Upper lobe of left lung (tissue), 6 donors: Measurements from ENCODE around the gene ZBTB47. TPM values are rescaled to one million over a fixed set of nuclear protein-coding genes. Genes with fewer than 3 reads are reported as not detected.

ENCODE experiments used
- ATAC-seq, 2 donors: fragments of 200-7000 bp; cut with Tn5 transposase; one replicate each; pipeline ENCODE4 v1.9.1; 2022; ENCODE audit warnings: mild to moderate bottlenecking in 2 of 2, moderate library complexity in 2 of 2; ENCODE audit not compliant: low FRiP score in 2 of 2
- DNase-seq, 2 donors: peaks; one replicate each; pipeline ENCODE4 v3.0.0-alpha.2; 2019 to 2020
- H3K27ac ChIP-seq, 4 donors: fragments of 200-600 bp; sonication (generic); one replicate each; pipeline ENCODE4 v1.5.1; 2016 to 2019
- H3K27me3 ChIP-seq, 4 donors: fragments of 200-600 bp; sonication (generic); one replicate each; pipeline ENCODE4 v1.5.1; 2017 to 2019
- H3K36me3 ChIP-seq, 4 donors: fragments of 200-600 bp; sonication (generic); one replicate each; pipeline ENCODE4 v1.5.1; 2016 to 2019
- H3K4me1 ChIP-seq, 4 donors: fragments of 200-600 bp; sonication (generic); one replicate each; pipeline ENCODE4 v1.5.1; 2018 to 2019
- H3K4me3 ChIP-seq, 4 donors: fragments of 200-600 bp; sonication (generic); one replicate each; pipeline ENCODE4 v1.5.1; 2017 to 2019; ENCODE audit warnings: mild to moderate bottlenecking in 2 of 4, moderate library complexity in 1 of 4
- H3K9me3 ChIP-seq, 4 donors: fragments of 200-600 bp; sonication (generic); one replicate each; pipeline ENCODE4 v1.5.1; 2018 to 2019
- EP300 ChIP-seq, 4 donors: sonication (generic); formaldehyde crosslinking; IDR thresholded peaks; one replicate each; pipeline ENCODE4 v1.5.1; 2017; ENCODE audit warnings: antibody characterized with exemption in 4 of 4, control low read depth in 2 of 4
- POLR2A ChIP-seq, 4 donors: fragments of 450-650 bp; IDR thresholded peaks; one replicate each; pipeline ENCODE4 v1.5.1; 2016 to 2017; ENCODE audit warnings: antibody characterized with exemption in 4 of 4, mild to moderate bottlenecking in 2 of 4
- POLR2AphosphoS5 ChIP-seq, 2 donors: sonication (generic); formaldehyde crosslinking; IDR thresholded peaks; one replicate each; pipeline ENCODE4 v1.5.1; 2017; ENCODE audit warnings: antibody characterized with exemption in 2 of 2
- WGBS, 2 donors: methylation state at CpG; one replicate each; pipeline ENCODE4 v1.1.5; 2017 to 2018; 5-methylcytosine and 5-hydroxymethylcytosine counted together
- total RNA-seq, 6 donors: library from RNA; depleted of rRNA in 4 of 6; stranded (reverse); fragments of >200 nt in 4 of 6; gene quantifications; one replicate each; pipeline versions ENCODE4 v1.1.0 to v1.2.1, GENCODE V29; 2016 to 2021
- TF ChIP-seq, protein P1 (sequence below), 6 experiments: fragments of 450-650 bp in 4 of 6; fragments of 200-600 bp in 2 of 6; sonication (generic) in 2 of 6; IDR thresholded peaks; one replicate each; pipeline ENCODE4 v1.5.1; 2016 to 2019; ENCODE audit warnings: antibody characterized with exemption in 6 of 6
- donor health status: DM: no; HTN: no; CAD: no; lungs with moderate emphysema.
- donor health status: DM: no; HTN: yes; CAD: no; lungs with severe emphysema.

Gene ZBTB47
- total RNA-seq, 6 donors from 2014 or later, result 25.1 to 35.8 (median 29.9) TPM

DNA sequence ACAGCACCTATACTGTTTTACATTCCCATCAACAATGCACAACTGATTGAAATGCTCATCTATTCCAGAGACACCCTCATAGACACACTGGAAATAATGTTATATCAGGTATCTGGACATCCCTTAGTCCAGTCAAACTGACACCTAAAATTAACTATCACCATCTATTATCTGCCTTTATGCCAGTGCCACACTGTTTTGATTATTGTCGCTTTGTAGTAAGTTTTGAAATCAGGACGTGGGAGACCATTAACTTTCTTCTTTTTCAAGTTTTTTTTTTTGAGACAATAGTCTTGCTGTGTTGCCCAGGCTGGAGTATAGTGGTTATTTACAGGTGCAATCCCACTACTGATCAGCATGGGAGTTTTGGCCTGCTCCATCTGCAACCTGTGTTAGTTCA lies 22.4 kb downstream of the ZBTB47 start:
- Histone ChIP-seq H3K9me3 (peaks cover 0 to 3% (median 0%) of the 10 kb centered on the region in 4 donors), H3K4me3 (no peak overlapping the region), H3K4me1 (no peaks in the 10 kb centered on the region), H3K27ac (no peak overlapping the region), H3K27me3 (no peaks in the 10 kb centered on the region), H3K36me3 (no peaks in the 10 kb centered on the region)
- DNase-seq, result no peak
- TF ChIP-seq, protein P1, sequence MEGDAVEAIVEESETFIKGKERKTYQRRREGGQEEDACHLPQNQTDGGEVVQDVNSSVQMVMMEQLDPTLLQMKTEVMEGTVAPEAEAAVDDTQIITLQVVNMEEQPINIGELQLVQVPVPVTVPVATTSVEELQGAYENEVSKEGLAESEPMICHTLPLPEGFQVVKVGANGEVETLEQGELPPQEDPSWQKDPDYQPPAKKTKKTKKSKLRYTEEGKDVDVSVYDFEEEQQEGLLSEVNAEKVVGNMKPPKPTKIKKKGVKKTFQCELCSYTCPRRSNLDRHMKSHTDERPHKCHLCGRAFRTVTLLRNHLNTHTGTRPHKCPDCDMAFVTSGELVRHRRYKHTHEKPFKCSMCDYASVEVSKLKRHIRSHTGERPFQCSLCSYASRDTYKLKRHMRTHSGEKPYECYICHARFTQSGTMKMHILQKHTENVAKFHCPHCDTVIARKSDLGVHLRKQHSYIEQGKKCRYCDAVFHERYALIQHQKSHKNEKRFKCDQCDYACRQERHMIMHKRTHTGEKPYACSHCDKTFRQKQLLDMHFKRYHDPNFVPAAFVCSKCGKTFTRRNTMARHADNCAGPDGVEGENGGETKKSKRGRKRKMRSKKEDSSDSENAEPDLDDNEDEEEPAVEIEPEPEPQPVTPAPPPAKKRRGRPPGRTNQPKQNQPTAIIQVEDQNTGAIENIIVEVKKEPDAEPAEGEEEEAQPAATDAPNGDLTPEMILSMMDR (IDR thresholded peaks at IDR 0.05), result no peak
- no peak for TF ChIP-seq EP300 (IDR thresholded peaks at IDR 0.05)
- no peak for TF ChIP-seq POLR2A (IDR thresholded peaks at IDR 0.05)
- no peak for TF ChIP-seq POLR2AphosphoS5 (IDR thresholded peaks at IDR 0.05)
- WGBS, 2 donors, result 87 to 96% methylated on average over 2 of the region's 2 CpGs
- ATAC-seq, result no peak

DNA sequence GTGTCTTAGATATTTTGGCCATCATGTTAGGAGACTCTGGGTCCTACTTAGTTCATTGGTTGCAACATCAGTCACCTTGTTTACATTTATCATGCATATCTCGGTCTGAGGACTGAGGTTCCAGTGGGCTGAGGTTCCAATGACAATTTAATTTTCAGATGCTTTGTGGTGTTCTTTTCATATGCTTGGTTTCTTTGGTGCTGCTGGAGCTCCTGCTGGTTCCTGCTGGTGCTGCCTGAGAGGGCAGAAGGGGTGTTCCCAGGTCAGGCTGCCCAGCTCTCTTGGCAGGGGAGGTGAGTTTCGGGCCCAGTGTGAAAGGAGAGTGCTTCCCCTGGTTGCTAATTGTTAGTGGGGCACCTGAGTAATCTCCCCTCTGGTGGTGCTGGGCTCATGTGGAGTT lies 24.9 kb downstream of the ZBTB47 start:
- no peaks in the 10 kb centered on the region for H3K4me1 ChIP-seq
- peaks cover 0 to 3% (median 0%) of the 10 kb centered on the region in 4 donors for H3K9me3 ChIP-seq
- no peaks in the 10 kb centered on the region for H3K36me3 ChIP-seq
- no peaks in the 10 kb centered on the region for H3K27me3 ChIP-seq
- DNase-seq, result no peak
- no peak for ATAC-seq
- TF ChIP-seq POLR2AphosphoS5 (IDR thresholded peaks at IDR 0.05) (no peak), POLR2A (IDR thresholded peaks at IDR 0.05) (no peak), EP300 (IDR thresholded peaks at IDR 0.05) (no peak)
- TF ChIP-seq, protein P1 (IDR thresholded peaks at IDR 0.05), result no peak
- no peak overlapping the region for H3K27ac ChIP-seq
- H3K4me3 ChIP-seq, result no peak overlapping the region
- 83 to 89% methylated on average over 2 of the region's 2 CpGs for WGBS, 2 donors

DNA sequence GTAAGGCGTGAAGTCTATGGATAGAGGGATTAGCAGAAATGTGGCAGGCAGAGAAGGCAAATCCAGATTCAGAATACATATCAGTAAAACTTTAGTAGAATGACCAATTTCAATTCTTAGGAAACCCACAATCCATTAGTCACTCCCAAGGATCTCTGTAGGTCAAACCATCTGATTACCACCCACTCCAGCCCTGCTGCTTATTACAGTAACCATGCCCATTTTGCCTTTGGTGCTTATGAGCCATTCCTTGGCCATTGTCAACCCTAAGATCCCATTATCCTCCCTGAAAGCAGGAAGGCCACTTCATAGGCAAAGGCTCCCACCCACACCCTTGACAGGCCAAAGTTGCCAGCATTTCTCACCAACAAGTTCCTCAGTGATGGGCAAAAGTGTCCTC lies 26.8 kb downstream of the ZBTB47 start:
- ATAC-seq, result no peak
- TF ChIP-seq, protein P1 (IDR thresholded peaks at IDR 0.05), result no peak
- no peak for TF ChIP-seq EP300 (IDR thresholded peaks at IDR 0.05)
- no peak for TF ChIP-seq POLR2AphosphoS5 (IDR thresholded peaks at IDR 0.05)
- TF ChIP-seq POLR2A (IDR thresholded peaks at IDR 0.05), result no peak
- Histone ChIP-seq H3K27ac (no peak overlapping the region), H3K4me3 (no peak overlapping the region), H3K9me3 (peaks cover 0 to 3% (median 0%) of the 10 kb centered on the region in 4 donors), H3K4me1 (peaks cover 0 to 5% (median 0%) of the 10 kb centered on the region in 4 donors), H3K27me3 (peaks cover 0 to under 1% (median 0%) of the 10 kb centered on the region in 4 donors), H3K36me3 (no peaks in the 10 kb centered on the region)
- DNase-seq, result no peak
- WGBS, 2 donors, result 82 to 86% methylated on average over 1 of the region's 1 CpG

DNA sequence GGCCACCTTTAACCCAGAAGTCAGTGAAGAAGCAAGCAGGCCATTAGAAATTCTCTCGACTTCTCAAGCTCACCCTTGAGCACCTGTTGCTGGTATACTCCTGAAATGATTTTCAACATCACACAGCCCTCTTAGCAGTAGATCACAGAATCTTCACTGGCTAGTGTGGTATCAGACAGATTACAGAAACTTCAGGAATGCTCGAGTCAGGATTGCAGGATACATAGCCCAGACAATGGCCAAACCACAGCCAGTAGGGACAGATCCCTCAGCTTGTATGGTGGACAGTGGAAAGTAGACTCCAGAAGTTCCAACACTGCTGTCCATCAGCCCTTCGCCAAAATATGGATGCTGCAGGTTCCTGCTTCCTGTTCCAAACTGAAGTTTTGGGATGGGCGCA lies 27.3 kb downstream of the ZBTB47 start:
- Histone ChIP-seq H3K36me3 (no peaks in the 10 kb centered on the region), H3K4me3 (no peak overlapping the region), H3K27ac (no peak overlapping the region), H3K27me3 (peaks cover 0 to 6% (median 0%) of the 10 kb centered on the region in 4 donors), H3K9me3 (peaks cover 0 to 3% (median 0%) of the 10 kb centered on the region in 4 donors), H3K4me1 (peaks cover 0 to 7% (median 5%) of the 10 kb centered on the region in 4 donors)
- ATAC-seq (no peak), DNase-seq (no peak)
- TF ChIP-seq, protein P1 (IDR thresholded peaks at IDR 0.05), result no peak
- TF ChIP-seq EP300 (IDR thresholded peaks at IDR 0.05) (no peak), POLR2A (IDR thresholded peaks at IDR 0.05) (no peak), POLR2AphosphoS5 (IDR thresholded peaks at IDR 0.05) (no peak)
- WGBS, 2 donors, result 71 to 84% methylated on average over 3 to 4 of the region's 4 CpGs

DNA sequence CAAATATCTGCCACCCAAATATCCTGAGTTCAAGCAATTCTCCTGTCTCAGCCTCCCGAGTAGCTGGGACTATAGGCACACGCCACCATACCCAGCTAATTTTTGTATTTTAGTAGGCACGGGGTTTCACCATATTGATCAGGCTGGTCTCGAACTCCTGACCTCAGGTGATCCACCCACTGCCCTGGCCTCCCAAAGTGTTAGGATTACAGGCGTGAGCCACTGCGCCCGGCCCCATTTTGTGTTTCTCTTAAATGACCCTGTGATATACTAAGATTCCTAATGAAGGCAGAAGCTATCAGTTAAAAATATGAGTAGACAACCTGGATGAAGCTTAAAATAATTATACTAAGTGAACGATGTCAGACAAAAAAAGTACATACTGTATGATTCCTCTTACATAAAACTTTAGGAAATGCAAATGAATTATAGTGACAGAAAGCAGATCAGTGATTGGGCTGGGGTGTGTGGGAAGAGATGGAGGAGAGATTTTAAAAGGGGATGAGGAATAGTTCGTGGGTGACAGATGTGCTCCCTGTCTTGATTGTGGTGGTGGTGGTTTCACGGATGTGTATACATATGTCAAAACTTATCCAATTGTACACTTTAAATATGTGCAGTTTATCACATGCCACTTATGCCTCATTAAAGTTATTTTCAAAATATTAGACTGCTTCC lies 28.0 kb downstream of the ZBTB47 start:
- no peak overlapping the region for H3K27ac ChIP-seq
- no peak overlapping the region for H3K4me3 ChIP-seq
- WGBS, 2 donors, result 84 to 85% methylated on average over 10 of the region's 10 CpGs
- DNase-seq (no peak), ATAC-seq (no peak)
- peaks cover 0 to 12% (median 0%) of the 10 kb centered on the region in 4 donors for H3K27me3 ChIP-seq
- H3K36me3 ChIP-seq, result no peaks in the 10 kb centered on the region
- peaks cover 0 to 3% (median 0%) of the 10 kb centered on the region in 4 donors for H3K9me3 ChIP-seq
- H3K4me1 ChIP-seq, result peaks cover 0 to 11% (median 9%) of the 10 kb centered on the region in 4 donors
- TF ChIP-seq POLR2A (IDR thresholded peaks at IDR 0.05) (no peak), POLR2AphosphoS5 (IDR thresholded peaks at IDR 0.05) (no peak), EP300 (IDR thresholded peaks at IDR 0.05) (no peak)
- TF ChIP-seq, protein P1 (IDR thresholded peaks at IDR 0.05), result no peak
